ENCODE results near the gene CDKN2B.
"Not testable (repeated sequence)": the region's sequence is repeated elsewhere in the genome, so short reads cannot be mapped to it uniquely, and the experiment has no call there.

Gene CDKN2B

GRCh38 chr9:21970800-21971640 is 38.1 kb downstream of the CDKN2B start:
- in situ Hi-C loops (cut with HindIII; ENCODE audit: low sequenced_read_pairs), result no loop called here

GRCh38 chr9:21969951-21970799 is 38.9 kb downstream of the CDKN2B start:
- in situ Hi-C loops (cut with HindIII; ENCODE audit: low sequenced_read_pairs), result no loop called here

DNA sequence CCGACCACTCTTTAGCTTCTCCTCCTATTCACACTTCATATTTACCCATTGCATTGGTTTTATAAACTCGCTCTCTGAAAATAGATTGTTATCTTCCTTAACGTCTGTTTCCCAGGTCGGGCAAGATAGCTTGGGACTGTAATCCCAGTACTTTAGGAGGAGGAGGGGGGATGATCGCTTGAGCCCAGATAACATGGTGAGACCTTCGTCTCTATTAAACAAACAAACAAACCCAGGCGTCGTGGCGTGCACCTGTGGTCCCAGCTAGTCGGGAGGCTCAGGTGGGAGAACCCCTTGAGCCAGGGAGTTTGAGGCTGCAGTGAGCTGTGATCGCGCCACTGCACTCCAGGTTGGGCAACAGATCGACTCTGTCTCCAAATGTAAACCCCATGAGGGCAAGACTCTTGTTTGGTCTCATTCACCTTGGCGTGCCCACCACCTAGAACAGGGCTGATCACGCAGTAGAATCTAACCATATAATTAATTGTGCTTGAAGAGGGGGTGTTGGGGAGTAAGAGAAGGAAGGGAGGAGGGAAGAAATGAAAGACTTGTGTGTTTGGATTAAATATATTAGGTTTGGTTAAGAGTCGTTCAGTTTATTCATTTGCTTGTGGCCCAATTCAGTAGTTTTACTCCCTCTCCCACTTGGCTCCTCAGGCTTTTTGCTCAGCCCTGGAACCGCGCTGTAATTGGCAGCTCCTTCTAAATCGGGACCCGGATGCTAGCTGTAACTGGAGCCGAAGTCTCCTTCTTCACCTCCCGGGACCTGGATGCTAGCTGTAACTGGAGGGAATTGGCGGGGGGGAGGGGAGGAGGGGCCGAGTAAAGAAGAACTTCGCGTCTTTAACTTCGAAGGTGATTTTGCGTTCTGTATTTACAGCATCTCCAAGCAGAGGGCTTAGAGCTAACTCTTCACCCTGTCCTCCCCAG is 39.8 kb downstream of the CDKN2B start:
- in situ Hi-C loops (cut with HindIII; ENCODE audit: low sequenced_read_pairs), result no loop called here

DNA sequence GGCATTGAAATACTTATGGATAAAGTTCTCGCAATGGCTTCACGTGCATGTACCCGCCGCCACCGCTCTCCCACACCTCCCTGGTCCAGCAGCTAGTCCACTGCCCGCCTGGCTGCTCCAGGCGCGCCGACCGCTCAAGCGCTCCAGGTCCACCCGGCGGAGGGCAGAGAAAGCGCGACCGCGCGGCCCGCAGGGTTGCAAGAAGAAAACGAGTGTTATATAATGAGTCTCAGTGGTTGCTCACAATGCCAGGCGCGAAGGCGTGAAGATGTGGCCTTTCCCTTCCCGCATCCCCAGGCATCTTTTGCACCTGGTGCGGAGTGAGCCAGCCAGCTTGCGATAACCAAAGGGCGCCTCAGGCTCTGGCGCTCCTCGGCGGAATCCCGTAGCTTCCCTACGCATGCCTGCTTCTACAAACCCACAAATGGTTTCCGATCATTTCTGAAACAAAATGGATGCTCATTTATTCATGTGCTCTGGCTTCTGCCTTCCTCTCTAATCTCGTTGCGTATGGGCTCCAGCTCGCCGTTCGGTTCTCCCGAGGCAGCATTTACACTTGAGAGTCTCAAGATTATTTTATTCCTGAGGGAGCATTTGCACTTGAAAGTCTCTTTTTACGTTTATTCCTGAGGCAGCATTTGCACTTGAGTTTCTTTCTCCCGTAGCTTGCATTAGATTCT is 40.6 kb downstream of the CDKN2B start:
- in situ Hi-C loops (cut with HindIII; ENCODE audit: low sequenced_read_pairs), result no loop called here

- in situ Hi-C loops (cut with HindIII; ENCODE audit: low sequenced_read_pairs), result no loop called here
Measured at GRCh38 chr9:21967702-21968101, 41.4 kb downstream of the CDKN2B start.

DNA sequence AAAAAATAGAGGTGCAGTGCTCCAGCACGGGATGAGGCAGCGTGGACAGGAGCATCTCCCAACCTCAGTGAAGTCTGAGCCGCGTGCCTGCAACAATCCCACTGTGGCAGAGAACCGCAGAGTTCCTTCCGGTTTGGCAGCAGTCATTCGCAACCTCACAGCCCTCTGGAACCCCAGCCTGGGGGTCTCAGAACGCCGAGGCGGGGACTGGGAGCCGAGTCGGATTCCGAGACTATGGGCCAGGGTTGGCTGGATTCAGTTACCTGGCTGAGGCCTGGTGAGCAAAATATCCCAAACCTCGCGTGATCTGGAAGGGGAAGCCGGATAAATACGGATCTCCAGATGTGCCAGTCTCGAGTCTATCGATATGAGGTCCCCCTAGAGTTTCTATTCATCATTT is 41.9 kb downstream of the CDKN2B start:
- in situ Hi-C loops (cut with HindIII; ENCODE audit: low sequenced_read_pairs), result no loop called here

- in situ Hi-C loops (cut with HindIII; ENCODE audit: low sequenced_read_pairs), result no loop called here
Measured at GRCh38 chr9:21966140-21966851, 42.8 kb downstream of the CDKN2B start.

DNA sequence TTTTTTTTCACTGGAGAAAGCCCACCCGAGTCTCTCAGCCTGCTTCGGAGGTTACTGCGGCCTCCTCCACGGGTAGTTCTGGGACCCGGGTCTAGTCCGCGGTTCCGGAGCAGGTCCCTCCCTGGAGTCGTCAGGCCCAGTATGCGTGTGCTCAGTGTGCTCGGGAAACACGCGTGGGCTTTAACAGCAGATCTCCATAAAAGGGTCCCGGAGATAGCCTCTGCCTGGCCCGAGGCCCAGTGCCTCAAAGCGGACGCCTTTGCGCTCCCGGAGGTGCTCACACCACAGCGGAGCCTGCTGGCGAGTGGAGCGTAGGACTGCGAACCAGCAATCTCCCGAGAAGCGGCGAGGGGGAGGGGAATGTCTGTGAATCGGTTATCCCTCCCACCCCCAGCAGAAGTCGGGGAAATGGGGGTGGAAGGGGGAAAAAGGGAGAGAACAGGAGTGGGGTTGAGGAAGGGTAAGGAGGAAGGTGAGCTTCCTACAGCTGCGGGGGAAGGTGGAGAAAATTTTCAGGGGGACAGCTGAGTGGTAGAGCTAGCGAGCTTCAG is 43.6 kb downstream of the CDKN2B start:
- in situ Hi-C loops (cut with HindIII; ENCODE audit: low sequenced_read_pairs), result no loop called here

DNA sequence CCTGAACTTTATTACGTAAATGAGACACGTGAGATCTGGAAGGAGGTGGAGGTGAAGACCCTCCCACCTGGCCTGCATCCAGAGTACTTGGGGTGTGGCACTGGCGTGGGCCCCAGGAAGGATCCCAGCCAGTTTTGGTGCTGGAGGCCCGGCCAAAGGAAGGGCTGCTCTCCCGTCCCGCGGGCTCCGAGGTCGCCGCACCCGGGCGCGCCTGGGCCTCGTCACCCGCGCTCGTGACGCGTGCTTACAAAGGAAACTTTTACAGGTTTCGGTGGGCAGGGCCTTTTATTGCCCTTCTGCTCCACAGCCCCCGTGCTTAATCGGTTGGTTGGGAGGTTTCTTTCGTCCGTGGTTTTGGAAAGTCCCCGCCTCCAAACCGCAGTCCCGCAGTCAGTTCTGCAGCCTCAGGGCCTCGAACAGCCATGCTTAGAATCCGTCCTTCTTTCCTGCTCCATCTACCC is 44.1 kb downstream of the CDKN2B start:
- in situ Hi-C loops (cut with HindIII; ENCODE audit: low sequenced_read_pairs), result no loop called here

DNA sequence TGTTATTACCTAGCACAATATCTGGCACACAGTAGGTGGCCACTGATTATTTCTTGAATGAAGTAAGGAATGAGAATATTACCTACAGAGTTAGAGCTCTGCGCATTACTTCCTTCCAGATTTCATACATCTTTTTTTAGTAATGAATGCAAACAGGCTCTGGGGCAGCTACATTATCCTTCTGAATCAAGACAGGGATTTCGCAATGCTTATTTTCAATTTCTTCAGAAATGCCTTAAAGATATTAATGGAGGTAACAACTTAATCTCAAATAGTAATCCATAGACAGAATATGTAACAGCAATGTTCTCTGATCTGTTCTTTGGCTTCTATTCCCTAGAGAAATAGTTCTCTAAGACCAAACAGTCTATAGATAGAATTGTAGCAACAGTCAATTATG is 47.5 kb downstream of the CDKN2B start:
- in situ Hi-C loops (cut with HindIII; ENCODE audit: low sequenced_read_pairs), result no loop called here

DNA sequence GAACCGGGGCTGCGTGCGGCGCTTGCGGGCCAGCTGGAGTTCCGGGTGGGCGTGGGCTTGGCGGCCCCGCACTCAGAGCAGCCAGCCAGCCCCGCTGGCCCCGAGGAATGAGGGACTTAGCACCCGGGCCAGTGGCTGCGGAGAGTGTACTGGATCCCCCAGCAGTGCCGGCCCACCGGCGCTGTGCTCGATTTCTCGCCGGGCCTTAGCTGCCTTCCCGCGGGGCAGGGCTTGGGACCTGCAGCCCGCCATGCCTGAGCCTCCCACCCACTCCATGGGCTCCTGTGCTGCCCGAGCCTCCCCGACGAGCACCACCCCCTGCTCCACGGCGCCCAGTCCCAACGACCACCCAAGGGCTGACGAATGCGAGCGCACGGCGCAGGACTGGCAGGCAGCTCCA is 49.8 kb downstream of the CDKN2B start:
- in situ Hi-C loops (cut with HindIII; ENCODE audit: low sequenced_read_pairs), result not testable (repeated sequence)

DNA sequence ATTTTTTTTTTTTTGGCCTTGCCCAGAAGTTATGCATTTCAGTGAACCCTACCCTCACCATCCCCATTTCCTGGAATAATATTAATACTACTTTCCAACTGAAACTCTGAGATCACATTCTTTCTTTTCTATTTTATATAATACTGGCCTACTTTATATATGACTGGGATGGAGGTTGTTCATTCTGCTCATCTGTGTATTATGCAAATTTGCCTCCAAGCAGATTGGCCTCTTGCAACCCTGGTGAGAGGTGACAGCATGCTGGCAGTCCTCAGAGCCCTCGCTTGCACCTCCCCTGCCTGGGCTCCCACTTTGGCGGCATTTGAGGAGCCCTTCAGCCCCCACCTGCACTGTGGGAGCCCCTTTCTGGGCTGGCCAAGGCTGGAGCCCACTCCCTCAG is 50.3 kb downstream of the CDKN2B start:
- in situ Hi-C loops (cut with HindIII; ENCODE audit: low sequenced_read_pairs), result no loop called here

Measured in DLD1 (cell line).